Lower leg skin (tissue), 3 donors: ENCODE results near the gene SMG9.

Experiments used
- POLR2A ChIP-seq, 2 donors: fragments of 450-650 bp; IDR thresholded peaks; one replicate each; pipeline ENCODE4 v1.6.1; 2016 to 2017; ENCODE audit warnings: antibody characterized with exemption in 2 of 2, mild to moderate bottlenecking in 1 of 2, moderate library complexity in 1 of 2
- TF ChIP-seq, protein P1 (sequence below), 3 donors: fragments of 450-650 bp; IDR thresholded peaks; one replicate each; pipeline ENCODE4 v1.5.1; 2016; ENCODE audit warnings: antibody characterized with exemption in 3 of 3, mild to moderate bottlenecking in 3 of 3, moderate library complexity in 2 of 3

- TF ChIP-seq, protein P1, sequence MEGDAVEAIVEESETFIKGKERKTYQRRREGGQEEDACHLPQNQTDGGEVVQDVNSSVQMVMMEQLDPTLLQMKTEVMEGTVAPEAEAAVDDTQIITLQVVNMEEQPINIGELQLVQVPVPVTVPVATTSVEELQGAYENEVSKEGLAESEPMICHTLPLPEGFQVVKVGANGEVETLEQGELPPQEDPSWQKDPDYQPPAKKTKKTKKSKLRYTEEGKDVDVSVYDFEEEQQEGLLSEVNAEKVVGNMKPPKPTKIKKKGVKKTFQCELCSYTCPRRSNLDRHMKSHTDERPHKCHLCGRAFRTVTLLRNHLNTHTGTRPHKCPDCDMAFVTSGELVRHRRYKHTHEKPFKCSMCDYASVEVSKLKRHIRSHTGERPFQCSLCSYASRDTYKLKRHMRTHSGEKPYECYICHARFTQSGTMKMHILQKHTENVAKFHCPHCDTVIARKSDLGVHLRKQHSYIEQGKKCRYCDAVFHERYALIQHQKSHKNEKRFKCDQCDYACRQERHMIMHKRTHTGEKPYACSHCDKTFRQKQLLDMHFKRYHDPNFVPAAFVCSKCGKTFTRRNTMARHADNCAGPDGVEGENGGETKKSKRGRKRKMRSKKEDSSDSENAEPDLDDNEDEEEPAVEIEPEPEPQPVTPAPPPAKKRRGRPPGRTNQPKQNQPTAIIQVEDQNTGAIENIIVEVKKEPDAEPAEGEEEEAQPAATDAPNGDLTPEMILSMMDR (IDR thresholded peaks at IDR 0.05) = no peak
- TF ChIP-seq POLR2A (IDR thresholded peaks at IDR 0.05) = no peak
Measured at GRCh38 chr19:43735013-43735412, 19.7 kb downstream of the SMG9 start.
